Superior temporal gyrus (tissue), 1 donor: ENCODE data around the gene SLC5A11.
"Not testable (repeated sequence)": the region's sequence is repeated elsewhere in the genome, so short reads cannot be mapped to it uniquely, and the experiment has no call there.

ENCODE experiments used
- DNase-seq: peaks from one replicate; pipeline ENCODE4 v3.0.0-alpha.2; 2016; ENCODE audit errors: extremely low spot score

SLC5A11 gene

DNA sequence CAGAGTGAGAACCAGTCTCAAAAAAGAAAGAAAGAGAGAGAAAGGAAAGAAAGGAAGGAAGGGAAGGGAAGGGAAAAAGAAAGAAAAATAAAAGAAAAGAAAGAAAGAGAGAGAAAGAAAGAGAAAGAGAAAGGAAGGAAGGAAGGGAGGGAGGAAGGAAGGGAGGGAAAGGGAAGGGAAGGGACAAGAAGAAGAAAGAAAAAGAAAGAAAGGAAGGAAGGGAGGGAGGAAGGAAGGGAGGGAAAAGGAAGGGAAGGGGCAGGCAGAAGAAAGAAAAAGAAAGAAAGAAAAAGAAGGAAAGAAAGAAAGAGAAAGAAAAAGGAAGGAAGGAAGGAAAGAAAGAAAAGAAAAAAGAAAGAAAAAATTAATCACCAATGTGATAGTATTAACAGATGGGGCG, 15.7 kb downstream of the SLC5A11 start:
- no peak for DNase-seq

DNA sequence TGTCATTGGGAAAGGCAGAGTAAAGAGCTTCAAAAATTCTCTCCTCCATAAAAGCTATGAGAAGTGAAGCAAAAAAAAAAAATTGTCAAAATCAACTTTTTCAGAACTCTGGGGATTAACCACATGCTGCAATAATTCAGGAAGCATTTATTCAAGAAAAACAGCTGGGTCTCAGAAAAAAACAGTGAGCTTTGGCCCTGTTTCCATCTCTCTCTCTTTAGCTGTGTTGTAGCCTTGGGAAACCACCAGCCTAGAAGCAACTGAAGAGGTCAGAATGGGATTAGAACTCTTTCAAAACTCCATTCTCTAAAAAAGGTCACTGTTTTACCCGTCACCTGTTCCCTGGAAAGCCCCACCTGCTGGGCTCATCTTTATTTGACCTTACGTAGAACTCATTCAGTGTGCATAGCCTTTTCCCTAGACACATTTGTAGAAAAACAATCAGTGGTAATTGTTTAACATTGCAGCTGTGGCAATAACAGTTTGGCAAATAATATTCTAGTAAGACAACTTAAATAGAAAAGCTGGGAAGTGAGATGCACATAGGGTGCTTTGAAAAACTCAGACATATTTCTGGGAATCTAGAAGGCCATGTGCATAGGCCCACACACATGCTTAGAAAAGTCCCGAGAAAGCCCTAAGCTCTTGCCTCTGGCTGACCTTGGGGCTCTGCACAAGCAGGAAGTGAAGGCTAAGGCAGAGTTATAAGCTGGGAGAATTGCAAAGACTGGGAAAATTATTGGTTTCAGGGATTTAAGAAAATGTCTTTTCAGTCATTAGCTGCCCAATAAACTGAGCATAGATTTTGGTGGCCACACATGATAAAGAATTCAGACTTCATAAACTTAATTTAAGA, 18.0 kb downstream of the SLC5A11 start:
- DNase-seq, result no peak

DNA sequence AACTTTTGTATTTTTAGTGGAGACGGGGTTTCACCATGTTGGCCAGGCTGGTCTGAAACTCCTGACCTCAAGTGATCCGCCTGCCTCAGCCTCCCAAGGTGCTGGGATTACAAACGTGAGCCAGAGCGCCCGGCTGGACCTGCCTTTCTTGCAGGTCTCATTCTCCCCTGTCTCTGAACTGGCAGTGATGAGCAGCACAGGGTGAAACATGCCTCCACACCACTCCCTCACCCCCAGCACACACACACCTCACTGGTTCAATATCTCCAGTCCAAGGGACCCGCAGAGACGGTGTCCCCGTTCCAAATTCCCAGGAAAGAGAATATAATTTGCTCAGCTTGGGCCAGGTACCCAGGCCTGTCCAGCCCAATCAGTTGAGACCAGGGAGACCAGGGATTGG, 23.3 kb downstream of the SLC5A11 start:
- DNase-seq, result no peak

DNA sequence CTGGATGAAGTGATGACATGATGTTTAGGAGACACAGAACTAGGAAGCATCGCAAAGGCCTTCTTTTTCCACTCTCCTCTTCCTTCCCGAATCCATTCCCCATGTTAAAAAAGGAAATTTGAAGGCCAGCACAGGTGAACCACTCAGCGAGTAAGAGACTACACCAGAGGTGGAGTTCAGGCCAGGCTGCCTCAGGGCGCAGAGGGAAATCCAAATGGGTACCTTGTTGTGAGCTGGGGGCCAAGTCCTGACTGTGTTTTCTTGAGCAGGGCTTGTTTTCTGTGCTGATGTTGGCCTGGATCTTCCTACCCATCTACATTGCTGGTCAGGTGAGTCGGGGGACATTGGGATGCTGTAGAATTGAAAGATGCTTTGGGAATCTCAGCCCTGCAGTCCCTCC, 26.1 kb downstream of the SLC5A11 start:
- no peak for DNase-seq

DNA sequence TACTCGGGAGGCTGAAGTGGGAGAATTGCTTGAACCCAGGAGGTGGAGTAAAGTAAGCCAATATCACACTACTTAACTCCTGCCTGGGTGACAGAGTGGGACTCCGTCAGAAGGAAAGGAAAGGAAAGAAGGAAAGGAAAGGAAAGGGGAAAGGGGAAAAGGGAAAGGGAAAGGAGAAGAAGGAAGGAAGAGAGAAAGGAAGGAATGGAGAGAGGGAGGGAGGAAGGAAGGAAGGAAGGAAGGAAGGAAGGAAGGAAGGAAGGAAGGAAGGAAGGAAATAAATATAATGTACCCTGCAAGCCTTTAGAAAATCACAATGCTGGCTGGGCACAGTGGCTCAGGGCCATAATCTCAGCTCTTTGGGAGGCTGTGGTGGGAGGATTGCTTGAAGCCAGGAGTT, 27.3 kb downstream of the SLC5A11 start:
- DNase-seq, result no peak

DNA sequence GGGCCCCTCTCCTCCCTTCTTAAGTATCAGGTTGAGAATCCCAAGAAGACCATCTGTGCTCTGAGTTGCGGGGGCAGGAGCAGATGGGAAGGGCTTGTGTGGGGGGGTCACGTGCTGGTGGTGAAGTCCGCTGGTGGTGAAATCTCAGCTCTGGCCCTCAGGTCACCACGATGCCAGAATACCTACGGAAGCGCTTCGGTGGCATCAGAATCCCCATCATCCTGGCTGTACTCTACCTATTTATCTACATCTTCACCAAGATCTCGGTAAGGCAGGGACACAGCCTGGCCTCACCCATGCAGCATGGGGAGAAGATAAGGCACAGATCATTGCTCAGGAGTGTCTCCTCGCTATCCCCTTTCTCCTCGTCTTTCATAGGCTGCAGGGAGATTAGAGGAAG, 29.7 kb downstream of the SLC5A11 start:
- DNase-seq, result no peak

DNA sequence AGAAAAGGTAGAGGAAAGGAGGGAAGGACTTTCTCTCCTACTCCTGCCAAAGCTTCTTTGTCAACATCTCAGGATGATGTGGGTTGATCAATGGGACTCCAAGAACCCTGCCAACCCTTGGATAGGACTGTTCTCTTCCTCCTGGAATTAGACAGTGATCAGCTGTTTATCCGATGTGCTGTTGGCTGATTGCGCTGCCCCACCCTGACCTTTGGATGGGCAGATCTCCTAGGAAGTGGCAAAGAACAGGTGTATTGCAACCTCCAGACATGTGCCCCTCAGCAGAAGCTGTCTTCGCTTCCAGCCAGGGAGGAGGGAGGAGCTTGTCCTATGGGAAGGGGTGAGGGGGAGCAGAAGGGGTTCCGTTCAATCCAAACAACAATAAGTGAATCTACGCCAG, 30.5 kb downstream of the SLC5A11 start:
- no peak for DNase-seq

DNA sequence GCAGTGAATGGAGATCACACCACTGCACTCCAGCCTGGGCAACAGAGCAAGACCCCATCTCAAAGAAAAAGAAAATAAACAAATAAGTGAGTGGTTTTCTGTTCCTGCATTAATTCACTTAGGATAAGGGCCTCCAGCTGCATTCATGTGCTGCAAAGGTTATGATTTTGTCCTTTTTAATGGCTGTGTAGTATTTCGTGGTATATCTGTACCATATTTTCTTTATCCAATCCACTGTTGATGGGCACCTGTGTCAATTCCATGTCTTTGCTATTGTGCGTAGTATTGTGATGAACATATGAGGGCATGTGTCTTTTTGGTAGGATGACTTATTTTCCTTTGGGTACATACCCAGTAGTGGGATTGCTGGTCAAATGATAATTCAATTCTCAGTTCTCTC, 33.9 kb downstream of the SLC5A11 start:
- no peak for DNase-seq

DNA sequence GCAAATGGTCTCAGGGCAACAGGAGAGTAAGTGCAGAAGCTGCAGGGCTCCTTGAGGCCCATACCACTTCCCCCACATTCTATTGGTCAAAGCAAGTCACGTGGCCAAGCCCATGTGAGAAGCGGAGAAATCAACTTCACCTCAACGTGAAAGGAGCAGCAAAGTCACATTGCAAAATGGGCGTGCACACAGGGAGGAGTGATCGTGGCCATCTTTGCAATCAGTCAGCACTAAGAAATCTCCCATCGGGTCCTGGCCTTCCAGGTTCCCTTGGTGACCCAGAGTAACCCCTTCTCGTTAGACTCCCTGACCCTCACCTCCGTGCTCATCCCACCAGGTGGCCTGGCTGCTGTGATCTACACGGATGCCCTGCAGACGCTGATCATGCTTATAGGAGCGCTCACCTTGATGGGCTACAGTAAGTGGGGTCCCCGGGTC, 38.0 kb downstream of the SLC5A11 start:
- no peak for DNase-seq

DNA sequence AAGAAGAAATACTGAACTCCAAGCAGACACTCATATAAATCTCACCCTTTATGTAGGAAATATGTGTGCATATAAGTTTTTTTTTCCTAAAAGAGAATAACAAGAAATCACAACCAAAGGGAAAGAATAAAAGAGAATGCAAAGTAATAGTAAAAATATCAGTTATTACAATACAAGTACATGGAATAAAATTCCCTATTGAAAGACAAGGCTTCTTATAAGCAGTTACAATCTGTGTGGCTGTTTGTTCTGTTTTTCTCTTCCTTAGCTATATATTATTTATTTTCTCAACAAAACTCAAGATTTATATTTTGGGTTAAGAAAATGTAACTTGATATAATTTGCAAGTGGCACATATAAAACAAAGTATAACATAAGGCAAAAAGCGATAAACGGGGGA, 41.7 kb downstream of the SLC5A11 start:
- DNase-seq, result no peak

DNA sequence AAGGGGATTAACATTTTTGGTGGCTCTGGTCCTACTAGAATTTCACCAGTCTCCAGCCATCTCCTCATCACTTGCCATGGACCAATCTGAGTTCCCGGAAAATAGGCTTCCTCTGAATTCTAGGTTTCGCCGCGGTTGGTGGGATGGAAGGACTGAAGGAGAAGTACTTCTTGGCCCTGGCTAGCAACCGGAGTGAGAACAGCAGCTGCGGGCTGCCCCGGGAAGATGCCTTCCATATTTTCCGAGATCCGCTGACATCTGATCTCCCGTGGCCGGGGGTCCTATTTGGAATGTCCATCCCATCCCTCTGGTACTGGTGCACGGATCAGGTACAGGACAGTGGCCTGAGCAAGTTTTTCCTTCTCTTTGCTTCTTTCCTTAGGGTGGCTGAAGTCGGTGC, 45.0 kb downstream of the SLC5A11 start:
- no peak for DNase-seq

DNA sequence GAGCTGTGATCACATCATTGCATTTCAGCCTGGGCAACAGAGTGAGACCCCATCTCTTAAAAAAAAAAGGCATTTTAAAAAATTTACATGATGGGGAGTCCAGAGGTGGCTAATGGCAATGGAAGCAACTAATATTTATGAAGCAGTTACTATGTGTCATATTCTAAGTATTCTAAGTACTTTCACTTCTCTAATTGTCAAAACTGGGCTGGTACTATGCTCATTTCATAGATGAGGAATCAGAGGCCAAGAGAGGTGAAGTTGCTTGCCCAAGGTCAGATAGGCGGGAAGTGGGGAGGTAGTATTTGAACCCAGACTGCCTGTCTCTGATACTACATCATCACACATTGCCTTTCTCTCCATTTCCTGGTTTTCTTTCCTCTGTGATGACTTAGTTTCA, 50.7 kb downstream of the SLC5A11 start:
- DNase-seq, result no peak

DNA sequence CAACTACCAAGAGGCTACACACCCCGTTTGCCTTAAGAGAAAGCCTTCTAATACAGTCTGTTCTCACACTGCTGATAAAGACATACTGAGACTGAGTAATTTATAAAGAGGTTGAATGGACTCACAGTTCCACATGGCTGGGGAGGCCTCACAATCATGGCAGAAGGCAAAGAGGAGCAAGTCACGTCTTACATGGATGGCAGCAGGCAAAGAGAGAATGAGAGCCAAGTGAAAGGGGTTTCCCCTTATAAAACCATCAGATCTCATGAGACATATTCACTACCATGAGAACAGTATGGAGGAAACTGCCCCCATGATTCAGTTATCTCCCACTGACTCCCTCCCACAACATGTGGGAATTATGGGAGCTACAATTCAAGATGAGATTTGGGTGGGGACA, 51.8 kb downstream of the SLC5A11 start:
- DNase-seq, result not testable (repeated sequence)

DNA sequence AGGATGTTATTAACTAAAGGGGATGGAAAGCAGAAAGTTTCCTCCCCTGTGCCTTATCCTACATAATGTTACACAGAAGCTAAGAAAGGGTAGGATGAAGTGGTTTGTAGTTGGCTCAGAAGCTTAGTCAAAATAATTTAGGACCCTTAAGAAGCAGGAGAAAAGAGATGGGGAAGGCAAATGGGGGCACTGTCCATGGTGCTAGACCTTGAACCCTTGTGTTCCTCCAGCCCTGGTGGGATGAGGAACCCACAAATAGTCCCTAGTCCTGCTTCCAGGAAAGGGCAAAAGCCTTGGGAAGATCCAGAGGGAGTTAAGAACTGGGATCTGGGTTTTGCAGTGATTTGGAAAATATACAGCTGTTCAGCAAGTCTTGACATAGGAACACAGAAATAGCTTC, 54.5 kb downstream of the SLC5A11 start:
- no peak for DNase-seq

DNA sequence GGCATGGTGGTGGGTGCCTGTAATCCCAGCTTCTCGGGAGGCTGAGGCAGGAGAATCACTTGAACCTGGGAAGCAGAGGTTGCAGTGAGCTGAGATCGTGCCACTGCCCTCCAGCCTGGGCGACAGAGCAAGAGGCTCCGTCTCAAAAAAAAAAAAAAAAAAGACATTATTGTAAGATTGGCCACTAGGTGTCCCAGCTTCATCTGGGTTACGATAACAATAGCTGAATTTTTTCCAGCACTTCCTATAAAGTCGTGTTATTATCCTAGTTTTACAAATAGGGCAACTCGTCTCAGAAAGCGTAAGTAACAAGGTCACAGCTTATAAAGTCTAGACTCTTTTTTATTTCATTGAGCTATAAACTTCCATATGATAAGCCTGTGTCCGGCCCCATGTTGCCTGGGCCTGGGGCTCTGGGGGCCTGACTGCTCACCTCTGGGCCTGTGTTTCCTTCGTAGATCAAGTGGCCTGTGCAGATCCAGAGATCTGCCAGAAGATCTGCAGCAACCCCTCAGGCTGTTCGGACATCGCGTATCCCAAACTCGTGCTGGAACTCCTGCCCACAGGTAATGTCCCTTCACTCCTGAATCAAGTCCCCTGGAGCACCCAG, 60.5 kb downstream of the SLC5A11 start:
- DNase-seq, result peak; percentile 35

DNA sequence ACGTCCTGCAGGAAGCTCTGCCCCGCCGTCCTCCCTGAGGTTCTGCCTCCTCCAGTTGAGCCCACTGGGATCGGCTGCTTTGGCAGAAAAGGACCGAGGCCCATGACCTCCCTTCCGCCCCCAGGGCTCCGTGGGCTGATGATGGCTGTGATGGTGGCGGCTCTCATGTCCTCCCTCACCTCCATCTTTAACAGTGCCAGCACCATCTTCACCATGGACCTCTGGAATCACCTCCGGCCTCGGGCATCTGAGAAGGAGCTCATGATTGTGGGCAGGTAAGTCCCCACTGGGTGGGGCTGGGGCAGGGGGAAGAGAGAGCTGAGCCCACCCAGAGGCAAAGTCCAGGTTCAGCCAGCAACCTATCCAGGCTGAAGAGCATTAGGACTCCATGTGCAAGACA, 61.1 kb downstream of the SLC5A11 start:
- no peak for DNase-seq

DNA sequence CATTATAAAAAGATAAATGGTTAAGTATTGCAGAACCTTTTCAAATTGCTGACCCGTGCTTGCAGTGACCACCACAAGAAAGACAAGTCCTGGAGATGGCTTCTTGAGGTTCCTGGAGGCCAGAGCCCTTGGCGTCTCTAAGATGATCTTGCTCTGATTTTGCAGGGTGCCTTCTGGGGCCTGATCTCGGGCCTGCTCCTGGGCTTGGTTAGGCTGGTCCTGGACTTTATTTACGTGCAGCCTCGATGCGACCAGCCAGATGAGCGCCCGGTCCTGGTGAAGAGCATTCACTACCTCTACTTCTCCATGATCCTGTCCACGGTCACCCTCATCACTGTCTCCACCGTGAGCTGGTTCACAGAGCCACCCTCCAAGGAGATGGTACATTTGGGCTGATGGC, 63.0 kb downstream of the SLC5A11 start:
- no peak for DNase-seq

DNA sequence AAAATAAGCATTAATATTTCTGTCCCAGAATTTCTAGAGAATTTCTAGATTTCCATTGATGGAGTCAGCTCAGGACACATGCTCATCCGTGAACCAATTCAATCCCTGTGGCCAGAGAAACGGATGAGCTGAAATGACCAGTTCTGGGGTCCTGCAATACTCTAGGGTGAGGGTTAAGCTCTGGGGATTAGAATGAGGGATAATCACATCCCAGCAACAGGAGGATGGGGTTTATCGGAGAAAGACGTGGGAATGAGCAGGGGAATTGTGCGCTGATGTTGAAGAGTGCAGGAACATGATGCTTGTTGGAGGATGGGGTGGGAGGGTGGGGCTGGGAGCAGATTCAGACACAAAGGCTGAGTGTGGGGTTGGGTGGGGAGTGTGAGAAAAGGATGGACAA, 64.1 kb downstream of the SLC5A11 start:
- no peak for DNase-seq

DNA sequence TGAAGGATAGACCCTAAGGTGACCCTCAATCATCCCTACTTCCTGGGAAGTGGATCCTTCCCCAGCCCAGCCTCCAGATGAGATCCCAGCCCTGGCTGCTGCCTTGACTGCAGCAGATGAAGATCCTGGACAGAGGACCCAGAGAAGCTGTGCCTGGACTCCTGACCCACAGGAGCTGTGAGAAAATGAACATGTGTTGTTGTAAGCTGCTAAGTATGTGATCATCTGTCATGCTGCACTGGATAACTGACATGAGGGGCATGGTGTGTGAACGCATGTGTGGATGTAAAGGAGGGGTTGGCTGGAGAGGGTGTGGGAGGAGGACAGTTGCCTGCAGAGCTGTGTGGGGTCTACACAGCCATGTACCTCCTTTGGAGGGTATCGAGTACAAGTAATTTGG, 69.3 kb downstream of the SLC5A11 start:
- DNase-seq, result no peak

DNA sequence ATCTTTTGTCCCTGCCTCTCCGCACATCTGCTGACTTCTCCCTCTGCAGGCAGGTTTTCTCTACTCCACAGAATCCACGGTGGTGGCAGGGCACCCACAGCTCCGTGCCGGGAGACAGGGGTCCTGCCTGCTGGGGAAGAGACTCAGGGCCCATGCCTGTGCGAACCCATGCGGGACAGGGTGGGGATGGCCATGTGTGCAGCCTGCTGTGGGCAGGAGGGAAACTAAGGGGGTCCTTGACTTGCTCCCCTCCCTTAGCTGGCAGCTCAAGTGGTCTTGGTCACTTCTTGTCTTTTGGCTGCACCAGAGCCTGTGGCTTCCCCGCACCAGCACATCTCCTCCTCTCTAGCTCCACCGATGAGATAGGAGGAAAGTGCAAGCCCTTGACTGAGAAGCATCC, 69.8 kb downstream of the SLC5A11 start:
- DNase-seq, result no peak

DNA sequence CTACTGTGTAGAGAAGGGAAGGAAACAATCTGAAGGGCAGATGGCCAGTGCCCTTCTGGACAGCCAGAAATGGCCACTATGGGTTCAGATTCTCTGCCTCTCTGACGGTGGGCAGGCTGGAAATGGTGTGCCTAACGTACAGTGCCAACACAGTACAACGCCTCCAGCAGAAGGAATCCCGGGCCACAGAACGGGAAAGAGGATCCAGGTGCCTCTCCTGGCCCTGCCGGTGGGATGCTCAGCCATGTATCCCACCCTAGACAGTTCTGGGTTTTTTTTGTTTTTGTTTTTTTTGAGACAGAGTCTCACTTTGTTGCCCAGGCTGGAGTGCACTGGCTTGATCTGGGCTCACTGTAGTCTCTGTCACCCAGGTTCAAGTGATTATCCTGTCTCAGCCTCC, 71.5 kb downstream of the SLC5A11 start:
- DNase-seq, result no peak

DNA sequence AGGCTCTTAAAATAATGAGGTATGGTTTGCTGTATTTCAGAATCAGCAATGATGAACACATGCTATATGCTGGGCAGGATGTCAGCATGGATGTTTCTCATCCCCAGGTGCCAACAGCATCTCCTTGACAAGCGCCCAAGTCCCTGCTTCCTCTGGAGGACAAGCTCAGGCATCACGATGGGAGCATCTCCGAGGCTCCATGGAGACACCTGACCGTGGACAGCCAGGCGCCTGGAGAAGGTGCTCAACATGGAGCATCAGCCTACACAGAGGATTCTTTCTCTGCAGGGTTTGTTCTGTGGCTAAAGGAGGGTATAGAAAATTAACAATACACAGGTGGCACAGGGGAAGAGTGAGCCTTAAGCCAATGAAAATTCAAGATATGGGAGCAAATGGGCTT, 72.1 kb downstream of the SLC5A11 start:
- DNase-seq, result no peak

DNA sequence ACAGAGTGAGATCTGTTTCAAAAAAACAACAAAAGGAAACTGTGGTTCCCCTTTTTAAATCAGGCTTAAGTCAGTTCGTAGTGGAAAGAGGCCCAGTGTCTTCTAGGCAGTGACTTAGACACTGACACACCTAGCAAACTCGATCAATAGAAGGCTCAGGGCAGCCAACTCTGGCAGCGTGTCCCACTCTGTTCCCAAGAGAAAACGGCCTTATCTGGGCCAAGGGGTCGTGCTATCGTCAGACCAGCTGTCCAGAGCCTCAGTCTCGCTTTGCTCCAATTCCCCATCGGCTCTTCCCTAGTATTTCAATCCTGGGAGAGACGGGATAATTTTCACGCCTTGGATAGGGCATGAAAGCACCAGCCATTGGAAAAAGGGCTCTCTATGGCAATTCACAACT, 72.9 kb downstream of the SLC5A11 start:
- no peak for DNase-seq

DNA sequence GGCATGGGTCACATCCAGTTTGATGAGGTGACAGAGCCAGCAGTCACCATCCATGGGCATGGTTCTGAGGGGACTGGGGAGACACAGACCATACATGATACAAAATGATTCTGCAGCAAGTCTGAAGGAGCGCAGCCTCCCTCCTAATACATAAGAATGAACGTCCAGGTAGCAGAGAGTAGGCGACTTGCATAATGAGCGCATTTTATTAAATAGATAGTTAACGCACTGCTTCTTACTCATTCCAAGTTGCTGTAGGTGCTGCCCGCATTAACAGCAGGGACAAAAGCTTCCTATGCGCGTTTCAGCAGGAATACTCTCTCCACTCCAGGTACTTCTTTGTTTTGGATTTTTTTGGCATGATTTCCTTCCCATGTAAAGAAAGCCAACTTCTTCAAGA, 73.8 kb downstream of the SLC5A11 start:
- DNase-seq, result no peak
